ENCODE data around the gene PINLYP. TPM values are rescaled to one million over a fixed set of nuclear protein-coding genes. Genes with fewer than 3 reads are reported as not detected.
A peak's percentile ranks its signal among the peaks of the same experiment; 100 is the strongest.

PINLYP gene
- total RNA-seq, 3 donors from 2014 or later: 1.3 to 2.5 (median 2.2) TPM

DNA sequence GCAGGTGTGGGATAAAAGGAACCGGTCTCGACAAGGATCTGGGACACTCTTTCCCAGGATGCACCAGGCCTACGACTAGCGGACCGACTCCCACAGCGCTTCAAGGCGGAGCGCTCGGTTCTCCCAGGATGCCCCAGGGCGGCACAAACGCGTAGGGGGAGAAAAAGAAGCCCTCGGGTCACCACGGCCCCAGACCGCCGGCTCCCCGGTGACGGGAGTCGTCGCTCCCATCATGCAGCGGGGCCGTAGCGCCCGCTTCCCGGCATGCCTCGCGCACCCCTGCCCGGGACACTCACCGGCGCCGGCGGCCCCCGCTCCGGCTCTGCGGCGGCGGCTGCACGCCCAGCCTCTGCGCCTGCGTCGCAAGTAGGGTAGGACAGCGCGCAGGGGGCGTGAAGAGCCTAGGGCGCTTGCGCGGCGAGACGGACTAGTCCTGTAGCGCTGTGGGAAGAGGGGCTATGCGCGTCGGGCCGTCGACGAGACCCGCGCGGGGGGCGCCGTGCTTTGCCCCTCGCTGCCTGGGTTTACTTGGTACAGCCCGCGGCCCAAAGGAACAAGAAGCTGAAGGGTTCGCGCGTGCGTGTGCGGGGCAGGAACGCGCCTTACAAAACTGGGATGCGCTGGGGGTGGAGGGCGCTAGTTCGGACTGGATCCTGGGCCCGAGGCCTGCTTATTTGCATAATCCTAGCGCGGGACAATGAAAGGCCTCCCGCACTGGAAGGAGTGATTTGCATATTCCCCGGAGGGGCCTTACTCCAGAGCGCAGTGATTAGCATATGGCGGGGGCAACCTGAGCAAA is 43.9 kb downstream of the PINLYP start, which contains the start of gene ZNF428:
ZNF428 (minus strand) TSS at position 368 of the 799 bp plus-strand sequence. CDS start 5,325 bp downstream, outside the sequence.
- Mint-ChIP-seq H3K4me3 (peak within 1 kb of the TSS; percentile 97), H3K27me3 (ENCODE audit: low read depth) (no peaks in the 10 kb centered on the region), H3K4me1 (ENCODE audit: low read depth) (peaks cover 21% of the 10 kb centered on the region), H3K36me3 (ENCODE audit: insufficient read depth) (no peaks in the 10 kb centered on the region), H3K9me3 (no peaks in the 10 kb centered on the region)
- peak; percentile 79 for DNase-seq
- ATAC-seq: peak; percentile 92

DNA sequence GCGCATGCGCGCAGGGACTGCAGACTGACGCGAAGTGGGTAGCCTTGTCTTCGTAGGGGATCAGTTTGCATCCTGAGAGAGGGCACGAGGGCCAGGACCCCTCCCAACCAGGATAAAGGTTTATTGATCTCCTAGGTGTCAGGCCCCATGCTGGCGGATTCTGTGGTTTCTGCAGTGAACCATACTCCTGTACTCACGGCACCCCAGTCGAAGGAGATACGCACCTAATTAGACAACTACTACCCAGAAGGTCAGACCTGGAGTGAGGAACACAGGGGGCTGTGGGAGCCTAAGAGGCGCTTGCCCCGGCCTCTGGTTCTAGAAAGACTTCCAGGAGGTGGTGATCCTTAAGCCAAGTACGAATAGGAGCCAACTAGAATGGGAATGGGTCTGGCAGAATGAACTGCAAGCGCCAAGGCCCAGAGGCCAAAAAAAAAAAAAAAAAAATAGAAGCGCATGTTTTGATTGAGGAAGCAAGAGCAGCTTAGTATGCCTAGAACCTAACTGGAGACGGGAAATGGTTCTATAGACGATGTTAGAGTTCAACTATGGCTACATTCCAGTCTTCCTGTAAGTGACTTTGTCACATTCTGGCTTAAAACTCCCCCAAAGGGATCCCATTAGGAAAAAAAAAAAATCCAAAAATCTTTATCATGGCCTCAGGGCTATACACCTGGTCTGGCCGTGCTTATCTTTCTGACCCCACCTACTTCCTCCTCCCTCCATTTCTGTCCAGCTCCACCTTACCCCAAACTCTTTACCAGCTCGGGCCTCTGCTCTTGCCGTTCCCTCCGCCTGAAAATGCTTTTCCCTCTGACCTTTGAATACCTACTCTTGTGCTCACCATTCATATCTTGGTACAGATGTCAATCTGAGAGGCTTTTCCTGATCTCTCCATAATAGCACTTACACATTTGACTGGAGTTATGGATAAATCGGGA is 44.7 kb downstream of the PINLYP start:
- H3K27me3 Mint-ChIP-seq (ENCODE audit: low read depth): no peaks in the 10 kb centered on the region
- H3K4me1 Mint-ChIP-seq (ENCODE audit: low read depth): peaks cover 28% of the 10 kb centered on the region
- ATAC-seq (peak in 1 of 2 donors; percentile 3), DNase-seq (peak; percentile 84)
- H3K9me3 Mint-ChIP-seq: no peaks in the 10 kb centered on the region
- H3K36me3 Mint-ChIP-seq (ENCODE audit: insufficient read depth): no peaks in the 10 kb centered on the region
- H3K4me3 Mint-ChIP-seq: peak overlapping the region; percentile 97

DNA sequence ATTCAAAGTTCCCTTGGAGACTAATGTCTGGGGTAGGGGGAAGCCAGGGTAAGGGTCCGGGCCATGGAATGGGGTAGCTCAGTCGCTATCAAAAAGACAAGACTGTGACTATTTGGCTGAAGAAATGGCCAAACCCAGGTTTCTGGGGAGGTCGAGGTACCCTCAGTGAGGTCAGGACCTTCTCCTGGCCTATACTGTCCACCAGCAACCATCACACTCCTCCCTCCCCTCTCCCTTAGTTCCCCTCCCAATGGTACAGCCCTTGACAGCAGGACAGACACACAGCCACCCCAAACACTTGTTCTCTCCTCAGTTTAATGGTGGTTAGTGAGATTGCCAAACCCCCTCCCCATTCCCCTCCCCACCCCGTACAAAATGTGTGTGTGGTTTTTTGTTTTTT is 46.5 kb downstream of the PINLYP start:
- Mint-ChIP-seq H3K4me3 (no peak overlapping the region), H3K9me3 (no peaks in the 10 kb centered on the region), H3K27me3 (ENCODE audit: low read depth) (no peaks in the 10 kb centered on the region)

DNA sequence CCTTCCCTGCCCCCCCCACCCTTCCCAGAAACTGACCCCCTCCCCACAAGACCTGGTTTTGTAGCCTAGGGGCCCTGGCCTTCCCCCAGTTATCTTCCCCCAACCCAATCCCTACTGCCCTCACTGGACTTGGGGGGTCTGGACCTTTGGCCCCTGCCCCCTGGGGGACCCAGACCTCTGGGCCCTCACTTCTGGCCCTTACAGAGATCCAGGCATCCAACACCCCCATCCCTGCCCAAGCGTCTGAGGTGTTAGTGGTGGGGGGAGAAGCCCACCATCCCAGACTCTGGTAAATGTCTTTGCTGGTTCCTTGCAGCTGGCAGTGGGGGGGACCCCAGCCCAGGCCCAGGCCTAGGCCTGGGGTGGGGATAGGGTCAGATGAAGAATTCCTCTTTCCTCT is 47.4 kb downstream of the PINLYP start:
- ATAC-seq: no peak
- no peaks in the 10 kb centered on the region for H3K36me3 Mint-ChIP-seq (ENCODE audit: insufficient read depth)

More for the DNA sequence above, 46.5 kb downstream of the PINLYP start:
- ATAC-seq (no peak), DNase-seq (no peak)
- Mint-ChIP-seq H3K4me1 (ENCODE audit: low read depth) (peaks cover 28% of the 10 kb centered on the region), H3K36me3 (ENCODE audit: insufficient read depth) (no peaks in the 10 kb centered on the region)

DNA sequence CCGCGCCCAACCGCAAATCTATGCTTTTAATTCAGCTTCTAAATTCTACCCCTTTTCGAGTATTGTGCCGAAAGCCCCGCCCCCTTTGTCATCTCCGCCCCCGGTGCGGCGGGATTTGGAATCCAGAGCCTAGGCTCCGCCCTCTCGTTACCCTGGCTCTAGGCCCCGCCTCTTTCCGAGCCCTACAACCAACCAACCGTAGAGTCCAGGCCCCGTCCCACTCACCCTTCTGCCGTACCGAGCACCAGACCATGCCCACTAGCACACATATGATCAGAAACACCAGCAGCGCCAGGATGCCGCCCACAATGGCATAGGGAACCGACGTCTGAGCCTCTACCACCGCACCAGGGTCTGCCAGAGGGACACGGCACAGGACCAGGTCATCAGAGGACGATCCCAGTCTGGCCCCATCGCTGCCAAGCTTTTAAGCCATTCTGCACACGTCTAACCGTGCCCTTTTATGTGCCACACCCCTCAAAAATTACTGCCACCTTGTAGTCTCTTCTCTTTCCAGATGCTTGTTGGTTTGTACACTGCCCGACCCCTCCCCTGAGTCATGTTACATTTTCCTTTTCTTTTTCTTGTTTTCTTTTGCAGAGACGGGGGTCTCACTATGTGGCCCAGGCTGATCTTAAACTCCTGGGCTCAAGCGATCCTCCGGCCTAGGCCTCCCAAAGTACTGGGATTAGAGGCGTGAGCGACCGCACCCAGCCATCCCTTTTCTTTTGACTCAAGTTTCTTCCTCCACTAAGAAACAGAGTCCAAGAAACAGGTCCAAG is 48.5 kb downstream of the PINLYP start:
- ATAC-seq (no peak), DNase-seq (no peak)
- Mint-ChIP-seq H3K36me3 (ENCODE audit: insufficient read depth) (no peaks in the 10 kb centered on the region), H3K9me3 (no peaks in the 10 kb centered on the region), H3K4me1 (ENCODE audit: low read depth) (peaks cover 25% of the 10 kb centered on the region), H3K27me3 (ENCODE audit: low read depth) (no peaks in the 10 kb centered on the region), H3K4me3 (no peak overlapping the region)

More for the DNA sequence above, 47.4 kb downstream of the PINLYP start:
- no peak overlapping the region for H3K4me3 Mint-ChIP-seq
- no peak for DNase-seq
- H3K9me3 Mint-ChIP-seq: no peaks in the 10 kb centered on the region
- peaks cover 28% of the 10 kb centered on the region for H3K4me1 Mint-ChIP-seq (ENCODE audit: low read depth)
- no peaks in the 10 kb centered on the region for H3K27me3 Mint-ChIP-seq (ENCODE audit: low read depth)

DNA sequence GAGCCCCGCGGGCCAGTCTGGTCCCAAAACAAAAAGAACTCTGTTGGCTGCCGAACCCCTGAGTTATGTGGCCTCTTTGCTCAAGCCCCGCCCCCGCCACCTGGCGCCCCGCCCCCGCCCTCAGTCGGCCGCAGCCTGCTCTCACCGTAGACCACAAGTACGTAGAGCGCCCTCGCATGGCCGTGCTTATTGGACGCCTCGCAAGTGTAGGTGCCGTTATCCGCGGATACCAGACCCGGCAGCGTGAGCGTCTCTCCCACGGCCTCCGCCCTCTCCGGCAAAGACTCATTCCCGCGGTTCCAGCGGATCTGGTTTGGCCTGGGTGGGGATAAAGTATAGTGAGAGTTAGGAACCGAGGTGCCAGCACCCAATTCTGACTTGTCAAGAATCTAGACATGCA is 49.3 kb downstream of the PINLYP start:
- ATAC-seq (peak; percentile 80 to 86), DNase-seq (peak; percentile 83)
- no peaks in the 10 kb centered on the region for H3K36me3 Mint-ChIP-seq (ENCODE audit: insufficient read depth)
- H3K4me1 Mint-ChIP-seq (ENCODE audit: low read depth): peaks cover 24% of the 10 kb centered on the region
- no peaks in the 10 kb centered on the region for H3K27me3 Mint-ChIP-seq (ENCODE audit: low read depth)
- H3K4me3 Mint-ChIP-seq: no peak overlapping the region
- H3K9me3 Mint-ChIP-seq: no peaks in the 10 kb centered on the region

DNA sequence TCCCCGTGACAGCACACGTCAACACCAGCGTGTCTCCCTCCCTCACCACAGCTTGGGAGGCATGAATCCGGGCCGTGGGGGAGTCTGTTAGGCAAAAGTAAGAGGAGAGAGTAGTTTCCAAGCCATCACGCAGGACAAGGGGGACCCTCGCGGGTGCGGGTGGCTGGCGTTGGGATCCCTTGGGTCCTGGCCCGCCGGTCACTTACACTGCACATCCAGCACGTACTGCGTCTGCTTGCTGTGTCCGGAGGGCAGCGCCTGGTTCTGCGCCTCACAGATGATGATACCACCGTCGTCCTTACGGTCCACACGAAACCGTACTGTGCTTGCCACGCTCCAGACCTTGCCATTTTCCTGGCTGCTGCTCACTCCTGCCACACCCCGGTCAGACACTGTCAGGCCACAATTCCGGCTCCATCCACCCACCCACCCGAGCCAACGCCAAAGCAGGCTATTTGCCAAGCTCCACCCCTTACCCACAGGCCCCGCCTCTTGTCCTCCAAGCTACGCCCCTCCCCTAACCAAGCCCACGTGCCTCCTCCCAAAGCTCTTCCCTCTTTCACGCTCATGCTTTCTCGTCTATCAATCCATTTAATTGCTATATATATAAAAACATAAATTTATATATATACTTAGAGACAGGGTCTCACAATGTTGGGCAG is 50.4 kb downstream of the PINLYP start:
- peaks cover 14% of the 10 kb centered on the region for H3K4me1 Mint-ChIP-seq (ENCODE audit: low read depth)

DNA sequence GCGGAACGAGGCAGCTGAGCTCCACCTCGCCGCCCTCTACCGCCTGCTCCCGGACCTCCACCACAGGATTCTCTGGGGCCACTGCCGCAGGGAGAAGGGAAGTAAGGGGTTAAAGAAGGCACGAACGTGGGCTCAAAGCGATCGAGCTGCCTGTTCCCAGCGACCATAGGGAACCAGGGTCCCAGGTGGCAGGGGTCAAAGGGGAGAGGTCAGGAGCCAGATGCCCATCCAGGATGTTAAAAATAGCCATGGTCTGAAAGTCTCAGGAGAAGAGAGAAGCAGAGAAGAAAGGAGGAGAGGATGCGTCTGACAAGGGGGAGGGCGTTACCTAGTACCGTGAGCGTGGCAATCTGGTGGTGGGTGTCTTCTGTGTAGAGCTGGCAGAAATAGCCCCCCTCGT is 51.2 kb downstream of the PINLYP start:
- no peak for ATAC-seq
- H3K4me1 Mint-ChIP-seq (ENCODE audit: low read depth): peaks cover 12% of the 10 kb centered on the region
- H3K4me3 Mint-ChIP-seq: no peak overlapping the region
- H3K9me3 Mint-ChIP-seq: no peaks in the 10 kb centered on the region
- no peaks in the 10 kb centered on the region for H3K36me3 Mint-ChIP-seq (ENCODE audit: insufficient read depth)
- no peak for DNase-seq
- no peaks in the 10 kb centered on the region for H3K27me3 Mint-ChIP-seq (ENCODE audit: low read depth)

More for the DNA sequence above, 50.4 kb downstream of the PINLYP start:
- DNase-seq (no peak), ATAC-seq (no peak)
- Mint-ChIP-seq H3K9me3 (no peaks in the 10 kb centered on the region), H3K4me3 (no peak overlapping the region), H3K36me3 (ENCODE audit: insufficient read depth) (no peaks in the 10 kb centered on the region), H3K27me3 (ENCODE audit: low read depth) (no peaks in the 10 kb centered on the region)

DNA sequence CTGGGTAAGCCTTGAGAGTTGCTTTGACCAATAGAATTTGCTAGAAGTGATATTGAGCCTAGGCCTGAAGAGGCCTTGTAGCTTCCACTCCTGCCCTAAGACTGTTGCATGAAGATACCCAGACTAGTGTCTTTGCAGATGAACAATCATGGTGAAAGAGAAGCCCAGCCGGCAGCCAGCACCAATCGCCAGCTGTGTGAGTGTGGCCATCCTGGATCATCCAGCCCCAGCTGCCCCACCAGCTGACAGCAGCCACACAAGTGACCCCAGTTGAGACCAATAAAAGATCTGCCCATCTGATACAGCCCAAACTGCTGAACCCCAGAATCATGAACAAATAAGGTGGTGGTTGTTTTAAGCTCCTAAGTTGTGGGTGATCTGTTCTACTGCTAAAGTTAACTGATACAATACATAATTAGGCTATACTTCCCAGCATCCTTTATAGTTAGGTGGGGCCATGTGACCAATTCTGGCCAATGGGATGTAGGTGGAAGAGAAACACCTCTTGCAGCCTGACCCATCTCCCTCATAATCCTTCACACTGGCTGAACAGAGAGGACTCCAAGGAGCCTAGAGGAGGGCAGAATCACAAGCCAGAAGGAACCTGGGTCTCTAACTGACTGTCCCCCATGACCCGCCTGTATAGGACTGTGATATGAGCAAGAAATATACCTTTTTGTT is 53.2 kb downstream of the PINLYP start:
- H3K27me3 Mint-ChIP-seq (ENCODE audit: low read depth): peaks cover 3% of the 10 kb centered on the region
- ATAC-seq: no peak
- DNase-seq: no peak
- H3K4me1 Mint-ChIP-seq (ENCODE audit: low read depth): peaks cover 12% of the 10 kb centered on the region
- H3K4me3 Mint-ChIP-seq: no peak overlapping the region
- H3K36me3 Mint-ChIP-seq (ENCODE audit: insufficient read depth): no peaks in the 10 kb centered on the region
- no peaks in the 10 kb centered on the region for H3K9me3 Mint-ChIP-seq

DNA sequence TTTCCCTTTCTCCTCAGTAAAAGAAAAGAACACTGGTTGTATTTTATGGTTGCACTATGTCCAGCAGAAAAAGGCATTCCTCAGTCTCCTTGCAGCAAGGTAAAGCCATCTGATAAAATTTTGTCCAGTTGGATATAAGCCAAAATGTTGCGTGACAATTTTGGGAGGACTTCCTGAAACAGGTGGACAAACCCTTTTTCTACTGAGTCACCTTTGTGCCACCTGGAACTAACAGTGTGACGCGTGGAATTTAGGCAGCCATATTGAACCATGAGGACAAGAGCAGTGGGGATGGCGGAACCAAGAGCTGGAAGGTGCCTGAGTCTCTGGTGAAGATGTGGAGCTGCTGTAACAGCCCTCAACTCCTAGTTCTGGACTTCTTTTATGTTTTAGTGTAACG is 55.9 kb downstream of the PINLYP start:
- DNase-seq (no peak), ATAC-seq (no peak)
- no peaks in the 10 kb centered on the region for H3K9me3 Mint-ChIP-seq
- no peaks in the 10 kb centered on the region for H3K36me3 Mint-ChIP-seq (ENCODE audit: insufficient read depth)
- H3K4me1 Mint-ChIP-seq (ENCODE audit: low read depth): no peaks in the 10 kb centered on the region
- no peak overlapping the region for H3K4me3 Mint-ChIP-seq
- H3K27me3 Mint-ChIP-seq (ENCODE audit: low read depth): peaks cover 9% of the 10 kb centered on the region

Measured in activated T-cell treated with anti-CD3 and anti-CD28 coated beads, Interleukin-2, amount 50 U/mL, for 4 hours (primary cell).